HepG2 (cell line): ENCODE measurements around the gene EMC8. TPM values are rescaled to one million over a fixed set of nuclear protein-coding genes. Genes with fewer than 3 reads are reported as not detected.

Experiments
- ATAC-seq: fragments of 200-7000 bp; cut with Tn5 transposase; 3 replicates; pipeline ENCODE4 v1.9.1; 2020; ENCODE audit warnings: mild to moderate bottlenecking, moderate library complexity
- BruUV-seq: library from RNA; stranded (reverse); fragments of 400-500 nt; replicated peaks from 2 replicates; lab custom pipeline; 2021; lab: Mats Ljungman, UMichigan
- CTCF ChIA-PET: fragments of 300-600 bp; formaldehyde crosslinking; extraction: SDS; loops from one replicate; lab custom pipeline; 2021; ENCODE audit warnings: low total read pairs, inconsistent platforms, low intra/inter-chr PET ratio; lab: Yijun Ruan, JAX
- POLR2A ChIA-PET: fragments of 350-600 bp; sonication (Branson Sonifier 250); formaldehyde crosslinking; loops from one replicate; lab custom pipeline; 2020; ENCODE audit warnings: antibody characterized with exemption, inconsistent platforms; lab: Yijun Ruan, JAX
- DNase-seq: peaks from one replicate; pipeline ENCODE4 v3.0.0-alpha.2; 2015; ENCODE audit warnings: low spot score
- FAIRE-seq: peaks from 3 replicates; lab custom pipeline; 2011; peaks lifted over from hg19 to GRCh38; lab: Jason Lieb, UNC
- H2AFZ ChIP-seq: one replicate; pipeline ENCODE4 v1.6.1; 2011; ENCODE audit warnings: low read length, inconsistent platforms
- H3K27ac ChIP-seq: fragments of 300-600 bp; 3 replicates; pipeline ENCODE4 v1.8.0; 2011; ENCODE audit warnings: mixed run types, mild to moderate bottlenecking, mixed read lengths, low read length, inconsistent platforms; ENCODE audit not compliant: insufficient read depth; ENCODE audit errors: extremely low read length
- H3K27me3 ChIP-seq, 2 experiments: fragments of 200-600 bp in 1 of 2; 2 replicates in 1 of 2; 3 replicates in 1 of 2; pipeline versions ENCODE4 v1.6.0 to v1.8.0; 2011; ENCODE audit warnings: low read length in 2 of 2, mild to moderate bottlenecking in 2 of 2, moderate library complexity in 2 of 2, inconsistent platforms in 1 of 2; ENCODE audit not compliant: insufficient read depth in 2 of 2, control insufficient read depth in 1 of 2
- H3K36me3 ChIP-seq, 2 experiments: fragments of 200-600 bp in 1 of 2; replicated peaks in 1 of 2; 2 replicates in 1 of 2; 3 replicates in 1 of 2; pipeline versions ENCODE4 v1.5.1 to v1.8.0; 2011; ENCODE audit warnings: low read length in 2 of 2, inconsistent platforms in 1 of 2; ENCODE audit not compliant: insufficient read depth in 2 of 2, control insufficient read depth in 1 of 2
- H3K4me1 ChIP-seq: 2 replicates; pipeline ENCODE4 v1.5.1; 2012; ENCODE audit warnings: low read length, inconsistent platforms; ENCODE audit not compliant: insufficient read depth
- H3K4me2 ChIP-seq: 2 replicates; pipeline ENCODE4 v1.6.0; 2011; ENCODE audit warnings: low read depth, low read length, inconsistent platforms
- H3K4me3 ChIP-seq, 3 experiments: fragments of 200-600 bp in 1 of 3; sonication (generic), shearing (Covaris generic) in 1 of 3; replicated peaks in 1 of 3; 2 replicates each; pipeline ENCODE4 v1.5.1; 2011 to 2016; ENCODE audit warnings: low read length in 3 of 3, inconsistent platforms in 2 of 3, low read depth in 2 of 3, mild to moderate bottlenecking in 2 of 3, control low read depth in 1 of 3, mixed read lengths in 1 of 3; ENCODE audit not compliant: insufficient read depth in 1 of 3
- H3K79me2 ChIP-seq: one replicate; pipeline ENCODE4 v1.6.1; 2011; ENCODE audit warnings: low read length, inconsistent platforms; ENCODE audit not compliant: insufficient read depth
- H3K9ac ChIP-seq: 2 replicates; pipeline ENCODE4 v1.6.0; 2011; ENCODE audit warnings: mild to moderate bottlenecking, low read depth, low read length, inconsistent platforms; ENCODE audit not compliant: insufficient read depth
- H3K9me3 ChIP-seq: 2 replicates; pipeline ENCODE4 v1.5.1; 2012; ENCODE audit warnings: mild to moderate bottlenecking, low read length
- H4K20me1 ChIP-seq: 2 replicates; pipeline ENCODE4 v1.6.0; 2011; ENCODE audit warnings: inconsistent platforms, mild to moderate bottlenecking, low read length, moderate library complexity; ENCODE audit not compliant: insufficient read depth
- AKAP8 ChIP-seq: sonication (generic); formaldehyde crosslinking; IDR thresholded peaks from 2 replicates; pipeline ENCODE4 v1.5.1; 2020; ENCODE audit warnings: mild to moderate bottlenecking, missing genetic modification reagents
- ELF3 ChIP-seq: IDR thresholded peaks from 2 replicates; pipeline ENCODE4 v1.6.1; 2016; ENCODE audit warnings: missing genetic modification reagents, missing compliant biosample characterization
- MAFF ChIP-seq: IDR thresholded peaks from 2 replicates; pipeline ENCODE4 v1.6.1; 2011; ENCODE audit warnings: low read depth, low read length, improper control_type of control experiment
- MAFK ChIP-seq, 2 experiments: IDR thresholded peaks in 1 of 2; conservative IDR thresholded peaks in 1 of 2; 2 replicates each; pipeline ENCODE4 v1.6.1; 2011; ENCODE audit warnings: improper control_type of control experiment in 2 of 2, low read length in 2 of 2
- PITX1 ChIP-seq: sonication (generic); formaldehyde crosslinking; IDR thresholded peaks from 2 replicates; pipeline ENCODE4 v1.5.1; 2020; ENCODE audit warnings: mild to moderate bottlenecking, missing genetic modification reagents
- ZBTB7A ChIP-seq: sonication (generic); formaldehyde crosslinking; IDR thresholded peaks from 2 replicates; pipeline ENCODE4 v1.8.0; 2022; ENCODE audit warnings: mild to moderate bottlenecking, missing genetic modification reagents
- ZNF512B ChIP-seq: sonication (generic); formaldehyde crosslinking; IDR thresholded peaks from 2 replicates; pipeline ENCODE4 v1.5.1; 2020; ENCODE audit warnings: missing genetic modification reagents, mild to moderate bottlenecking, borderline replicate concordance
- ZNF878 ChIP-seq: sonication (generic); formaldehyde crosslinking; IDR thresholded peaks from 2 replicates; pipeline ENCODE4 v1.8.1; 2023; ENCODE audit warnings: mild to moderate bottlenecking, missing genetic modification reagents, moderate library complexity
- WGBS: methylation state at CpG from one replicate; pipeline ENCODE4 v1.1.6; 2017; ENCODE audit warnings: low lambda C conversion rate; 5-methylcytosine and 5-hydroxymethylcytosine counted together
- in situ Hi-C: cut with HindIII; loops from 2 replicates; pipeline ENCODE4 v1.10.0; 2017; ENCODE audit warnings: low pct_unique_long_range_greater_than_20kb; ENCODE audit not compliant: extremely low pct_ligation_motif_present
- intact Hi-C: fragments of 100-400 bp; cut with micrococcal nuclease; formaldehyde crosslinking; loops from one replicate; pipeline ENCODE4 v1.10.0; 2022; ENCODE audit not compliant: unreplicated experiment
- polyA plus RNA-seq, 8 experiments: library from polyadenylated mRNA; depleted of rRNA in 3 of 8; stranded (reverse) in 7 of 8; unstranded in 1 of 8; fragments of >200 nt; fragmentation: Illumina TruSeq in 4 of 8; extraction: Trizol in 4 of 8; gene quantifications; 2 replicates each; pipeline versions ENCODE4 v1.2.1 to v1.2.3, GENCODE V29; 2011 to 2016; ENCODE audit warnings: low read depth in 4 of 8, missing spikeins in 1 of 8, mixed read lengths in 1 of 8; ENCODE audit not compliant: insufficient read depth in 1 of 8
- total RNA-seq, 5 experiments: library from RNA; depleted of rRNA; stranded (reverse); fragments of >200 nt; fragmentation: Illumina TruSeq; extraction: Trizol; gene quantifications; 2 replicates each; pipeline ENCODE4 v1.2.3, GENCODE V29; 2016; ENCODE audit warnings: low read depth in 1 of 5

Gene EMC8
- total and polyA plus RNA-seq, 2 of the 13 experiments (the other 11 are each of a cell fraction or from before 2014, with no cell fraction given) = 55.0 to 76.0 TPM

GRCh38 chr16:85774136-85774535, 25.2 kb downstream of the EMC8 start (continued):
- no peak for TF ChIP-seq ZBTB7A
- TF ChIP-seq, all 625 proteins: peak for 0

GRCh38 chr16:85773044-85773443, 26.3 kb downstream of the EMC8 start:
- intact Hi-C loops (no loop called here), in situ Hi-C loops (no loop called here)
- no peaks in the 10 kb centered on the region for H3K79me2 ChIP-seq
- peaks cover under 1 to 13% of the 10 kb centered on the region in 2 experiments for H3K36me3 ChIP-seq
- ATAC-seq (no peak), DNase-seq (no peak), FAIRE-seq (no peak)
- H4K20me1 ChIP-seq = no peaks in the 10 kb centered on the region
- H3K4me2 ChIP-seq = no peak overlapping the region
- ChIA-PET POLR2A (no interaction called here), CTCF (no interaction called here)
- H3K9me3 ChIP-seq = no peaks in the 10 kb centered on the region
- H3K27me3 ChIP-seq = no peaks in the 10 kb centered on the region
- H3K4me3 ChIP-seq = no peak overlapping the region
- no peak overlapping the region for H3K27ac ChIP-seq
- no peak overlapping the region for H3K9ac ChIP-seq
- no peak overlapping the region for H2AFZ ChIP-seq
- H3K4me1 ChIP-seq = no peaks in the 10 kb centered on the region
- WGBS = 98% methylated on average over 6 of the region's 6 CpGs
- no TSS peak for BruUV-seq
- no peak for TF ChIP-seq PITX1 (CRISPR knock-in tag)
- TF ChIP-seq MAFF = peak; percentile 67; the same call in 1 of the 2 replicates
- peak; percentile 68 to 75; a peak in 3 of 4 replicates for TF ChIP-seq MAFK (conservative IDR thresholded peaks at IDR 0.05 in 1 of 2, IDR thresholded peaks at IDR 0.05 in 1 of 2; ENCODE audit: low read length in 2 of 2)
- no peak for TF ChIP-seq ZNF512B (CRISPR knock-in tag)
- no peak for TF ChIP-seq ELF3
- TF ChIP-seq AKAP8 = no peak
- no peak for TF ChIP-seq ZNF878 (CRISPR knock-in tag)
- TF ChIP-seq, all 625 proteins: peak for 2
